ENCODE results near the gene CRX. TPM values are rescaled to one million over a fixed set of nuclear protein-coding genes. Genes with fewer than 3 reads are reported as not detected.

The CRX gene
- total and polyA plus RNA-seq, 11 donors, result not detected

DNA sequence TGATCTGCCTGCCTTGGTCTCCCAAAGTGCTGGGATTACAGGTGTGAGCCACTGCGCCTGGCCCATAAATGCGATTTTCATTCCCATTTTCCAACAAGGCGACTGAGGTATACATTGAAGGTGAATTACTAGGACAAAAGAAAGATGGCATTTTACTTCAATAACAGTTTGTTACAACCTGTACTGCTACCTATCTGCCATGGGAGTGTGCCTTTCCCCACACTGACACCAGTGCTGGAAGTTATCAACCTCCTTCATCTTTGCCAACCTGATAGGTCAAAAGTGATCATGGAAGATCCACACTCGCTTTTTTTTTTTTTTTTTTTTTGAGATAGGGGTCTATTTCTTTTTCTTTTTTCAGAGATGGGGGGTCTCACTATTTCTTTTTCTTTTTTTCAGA, 11.0 kb downstream of the CRX start:
- Histone ChIP-seq H3K4me1 (no peaks in the 10 kb centered on the region), H3K9me3 (no peaks in the 10 kb centered on the region), H3K27ac (no peak overlapping the region), H3K27me3 (peaks cover 0 to 7% (median 0%) of the 10 kb centered on the region in 9 donors), H3K36me3 (no peaks in the 10 kb centered on the region), H3K4me3 (no peak overlapping the region)
- TF ChIP-seq POLR2A (IDR thresholded peaks at IDR 0.05), result no peak
- TF ChIP-seq, protein P1, sequence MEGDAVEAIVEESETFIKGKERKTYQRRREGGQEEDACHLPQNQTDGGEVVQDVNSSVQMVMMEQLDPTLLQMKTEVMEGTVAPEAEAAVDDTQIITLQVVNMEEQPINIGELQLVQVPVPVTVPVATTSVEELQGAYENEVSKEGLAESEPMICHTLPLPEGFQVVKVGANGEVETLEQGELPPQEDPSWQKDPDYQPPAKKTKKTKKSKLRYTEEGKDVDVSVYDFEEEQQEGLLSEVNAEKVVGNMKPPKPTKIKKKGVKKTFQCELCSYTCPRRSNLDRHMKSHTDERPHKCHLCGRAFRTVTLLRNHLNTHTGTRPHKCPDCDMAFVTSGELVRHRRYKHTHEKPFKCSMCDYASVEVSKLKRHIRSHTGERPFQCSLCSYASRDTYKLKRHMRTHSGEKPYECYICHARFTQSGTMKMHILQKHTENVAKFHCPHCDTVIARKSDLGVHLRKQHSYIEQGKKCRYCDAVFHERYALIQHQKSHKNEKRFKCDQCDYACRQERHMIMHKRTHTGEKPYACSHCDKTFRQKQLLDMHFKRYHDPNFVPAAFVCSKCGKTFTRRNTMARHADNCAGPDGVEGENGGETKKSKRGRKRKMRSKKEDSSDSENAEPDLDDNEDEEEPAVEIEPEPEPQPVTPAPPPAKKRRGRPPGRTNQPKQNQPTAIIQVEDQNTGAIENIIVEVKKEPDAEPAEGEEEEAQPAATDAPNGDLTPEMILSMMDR (IDR thresholded peaks at IDR 0.05), result no peak
- WGBS, 4 donors, result 73 to 90% (median 80%) methylated on average over 4 of the region's 4 CpGs
- DNase-seq (no peak), ATAC-seq (no peak)
- intact Hi-C loops (cut with DNase I), result no loop called here

DNA sequence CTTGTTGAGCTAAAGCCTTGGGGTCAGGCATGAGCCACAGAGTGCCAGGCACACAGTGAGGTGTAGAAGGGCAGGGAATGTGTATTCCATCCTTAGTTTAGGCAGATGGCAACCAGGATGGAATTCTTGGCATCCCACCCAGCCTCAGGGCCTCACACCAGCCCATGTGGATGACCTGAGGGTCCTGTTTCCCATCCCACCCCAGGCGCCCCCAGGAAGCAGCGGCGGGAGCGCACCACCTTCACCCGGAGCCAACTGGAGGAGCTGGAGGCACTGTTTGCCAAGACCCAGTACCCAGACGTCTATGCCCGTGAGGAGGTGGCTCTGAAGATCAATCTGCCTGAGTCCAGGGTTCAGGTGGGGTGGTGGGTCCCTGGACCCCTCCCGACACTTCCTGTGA, 14.3 kb downstream of the CRX start:
- ATAC-seq, result no peak
- TF ChIP-seq, protein P1 (IDR thresholded peaks at IDR 0.05), result no peak
- no peak for TF ChIP-seq POLR2A (IDR thresholded peaks at IDR 0.05)
- H3K4me3 ChIP-seq, result no peak overlapping the region
- DNase-seq, result no peak
- H3K27me3 ChIP-seq, result peaks cover 0 to 15% (median 3%) of the 10 kb centered on the region in 9 donors
- H3K36me3 ChIP-seq, result no peaks in the 10 kb centered on the region
- 67 to 83% (median 70%) methylated on average over 7 to 8 of the region's 8 CpGs for WGBS, 4 donors
- H3K9me3 ChIP-seq, result no peaks in the 10 kb centered on the region
- H3K4me1 ChIP-seq, result no peaks in the 10 kb centered on the region
- intact Hi-C loops (cut with DNase I), result no loop called here
- no peak overlapping the region for H3K27ac ChIP-seq

DNA sequence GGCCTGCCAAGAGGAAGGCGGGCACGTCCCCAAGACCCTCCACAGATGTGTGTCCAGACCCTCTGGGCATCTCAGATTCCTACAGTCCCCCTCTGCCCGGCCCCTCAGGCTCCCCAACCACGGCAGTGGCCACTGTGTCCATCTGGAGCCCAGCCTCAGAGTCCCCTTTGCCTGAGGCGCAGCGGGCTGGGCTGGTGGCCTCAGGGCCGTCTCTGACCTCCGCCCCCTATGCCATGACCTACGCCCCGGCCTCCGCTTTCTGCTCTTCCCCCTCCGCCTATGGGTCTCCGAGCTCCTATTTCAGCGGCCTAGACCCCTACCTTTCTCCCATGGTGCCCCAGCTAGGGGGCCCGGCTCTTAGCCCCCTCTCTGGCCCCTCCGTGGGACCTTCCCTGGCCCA, 17.7 kb downstream of the CRX start:
- no peak overlapping the region for H3K4me3 ChIP-seq
- 70 to 80% (median 74%) methylated on average over 14 to 16 of the region's 16 CpGs for WGBS, 4 donors

DNA sequence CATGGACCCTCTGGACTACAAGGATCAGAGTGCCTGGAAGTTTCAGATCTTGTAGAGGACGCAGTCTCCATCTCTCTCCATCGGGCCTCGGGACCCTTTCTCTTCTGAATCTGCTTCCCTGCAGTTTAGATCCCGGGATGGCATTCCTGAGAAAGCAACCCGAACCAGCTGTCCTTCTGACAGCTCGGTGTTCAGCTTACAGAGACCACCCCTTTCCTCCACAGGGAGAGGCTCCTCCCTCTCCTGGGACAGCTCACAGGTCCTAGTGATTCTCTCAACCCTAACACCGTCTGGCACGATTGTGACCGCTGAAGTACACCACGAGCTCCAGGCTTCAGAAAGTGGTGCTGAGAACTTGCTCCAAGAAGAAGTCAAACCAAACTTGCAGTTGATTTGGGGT, 18.2 kb downstream of the CRX start:
- no peak for DNase-seq
- no peaks in the 10 kb centered on the region for H3K4me1 ChIP-seq
- no peak overlapping the region for H3K4me3 ChIP-seq
- H3K36me3 ChIP-seq, result no peaks in the 10 kb centered on the region
- intact Hi-C loops (cut with DNase I), result no loop called here
- ATAC-seq, result no peak
- H3K27ac ChIP-seq, result no peak overlapping the region
- no peaks in the 10 kb centered on the region for H3K9me3 ChIP-seq
- H3K27me3 ChIP-seq, result peaks cover 0 to 36% (median 7%) of the 10 kb centered on the region in 9 donors
- 15 to 23% (median 17%) methylated on average over 10 of the region's 10 CpGs for WGBS, 4 donors
- TF ChIP-seq POLR2A (IDR thresholded peaks at IDR 0.05), result no peak
- TF ChIP-seq, protein P1 (IDR thresholded peaks at IDR 0.05), result no peak

More for the DNA sequence above, 17.7 kb downstream of the CRX start:
- Histone ChIP-seq H3K27me3 (peaks cover 0 to 36% (median 7%) of the 10 kb centered on the region in 9 donors), H3K36me3 (no peaks in the 10 kb centered on the region), H3K27ac (no peak overlapping the region), H3K4me1 (no peaks in the 10 kb centered on the region), H3K9me3 (no peaks in the 10 kb centered on the region)
- no peak for ATAC-seq
- intact Hi-C loops (cut with DNase I), result no loop called here
- no peak for DNase-seq
- TF ChIP-seq, protein P1 (IDR thresholded peaks at IDR 0.05), result no peak
- no peak for TF ChIP-seq POLR2A (IDR thresholded peaks at IDR 0.05)
